ENCODE results near the gene MYL12B. TPM values are rescaled to one million over a fixed set of nuclear protein-coding genes. Genes with fewer than 3 reads are reported as not detected.

Gene MYL12B
- total RNA-seq, 6 experiments from 2014 or later: 113 to 281 (median 185) TPM

GRCh38 chr18:3254725-3255124 lies 7.2 kb upstream of the MYL12B start:
- intact Hi-C loops (cut with DNase I): no loop called here
- DNase-seq (no peak), ATAC-seq (no peak)
- WGBS (ENCODE audit: insufficient coverage, low coverage, low lambda C conversion rate, missing lambda C conversion rate): 74% methylated on average over 4 of the region's 4 CpGs
- Histone ChIP-seq H3K4me1 (peaks cover 0 to 59% (median 25%) of the 10 kb centered on the region in 4 donors), H3K27ac (no peak overlapping the region), H3K9me3 (no peaks in the 10 kb centered on the region), H3K36me3 (peaks cover 4 to 37% (median 29%) of the 10 kb centered on the region in 4 donors), H3K27me3 (no peaks in the 10 kb centered on the region), H3K4me3 (no peak overlapping the region)
- TF ChIP-seq CTCF (IDR thresholded peaks at IDR 0.05): no peak
- TF ChIP-seq POLR2A (IDR thresholded peaks at IDR 0.05): no peak

- H3K9me3 ChIP-seq: no peaks in the 10 kb centered on the region
- 51% methylated on average over 4 of the region's 5 CpGs for WGBS (ENCODE audit: insufficient coverage, low coverage, low lambda C conversion rate, missing lambda C conversion rate)
- H3K27ac ChIP-seq: peak overlapping the region; percentile 93 to 99 (median 95)
- H3K27me3 ChIP-seq: no peaks in the 10 kb centered on the region
- ATAC-seq (no peak), DNase-seq (no peak)
- peaks cover 4 to 37% (median 29%) of the 10 kb centered on the region in 4 donors for H3K36me3 ChIP-seq
- no peak overlapping the region for H3K4me3 ChIP-seq
- TF ChIP-seq CTCF (IDR thresholded peaks at IDR 0.05): no peak
- no peak for TF ChIP-seq POLR2A (IDR thresholded peaks at IDR 0.05)
- peaks cover 0 to 59% (median 25%) of the 10 kb centered on the region in 4 donors for H3K4me1 ChIP-seq
- intact Hi-C loops (cut with DNase I): no loop called here
These were observed 6.2 kb upstream of the MYL12B start for GRCh38 chr18:3255611-3256165.

- 23% methylated on average over 5 of the region's 5 CpGs for WGBS (ENCODE audit: insufficient coverage, low coverage, low lambda C conversion rate, missing lambda C conversion rate)
- Histone ChIP-seq H3K36me3 (peaks cover 4 to 37% (median 29%) of the 10 kb centered on the region in 4 donors), H3K4me3 (peak overlapping the region in 1 of 3 donors; percentile 13), H3K27ac (peak overlapping the region; percentile 93 to 99 (median 95)), H3K27me3 (no peaks in the 10 kb centered on the region), H3K9me3 (no peaks in the 10 kb centered on the region), H3K4me1 (peaks cover 0 to 50% (median 21%) of the 10 kb centered on the region in 4 donors)
- ATAC-seq: peak; percentile 59 to 77 (median 69)
- intact Hi-C loops (cut with DNase I): no loop called here
- TF ChIP-seq CTCF (IDR thresholded peaks at IDR 0.05) (no peak), POLR2A (IDR thresholded peaks at IDR 0.05) (peak; percentile 46)
- DNase-seq: no peak
These were observed 5.0 kb upstream of the MYL12B start for GRCh38 chr18:3256693-3257626.

GRCh38 chr18:3257627-3258120 lies 4.3 kb upstream of the MYL12B start:
- H3K27ac ChIP-seq: peak overlapping the region; percentile 93 to 99 (median 95)
- peaks cover 0 to 43% (median 18%) of the 10 kb centered on the region in 4 donors for H3K4me1 ChIP-seq
- peaks cover 4 to 37% (median 29%) of the 10 kb centered on the region in 4 donors for H3K36me3 ChIP-seq
- 100% methylated on average over 2 of the region's 2 CpGs for WGBS (ENCODE audit: insufficient coverage, low coverage, low lambda C conversion rate, missing lambda C conversion rate)
- no peaks in the 10 kb centered on the region for H3K27me3 ChIP-seq
- no peaks in the 10 kb centered on the region for H3K9me3 ChIP-seq
- H3K4me3 ChIP-seq: no peak overlapping the region
- no peak for TF ChIP-seq POLR2A (IDR thresholded peaks at IDR 0.05)
- TF ChIP-seq CTCF (IDR thresholded peaks at IDR 0.05): no peak
- intact Hi-C loops (cut with DNase I): no loop called here
- ATAC-seq (no peak), DNase-seq (no peak)

Measured in right lobe of liver (tissue), 6 donors.